Amniotic epithelial cell (primary cell): ENCODE data around the gene COL6A2.
"Not testable (repeated sequence)": the region's sequence is repeated elsewhere in the genome, so short reads cannot be mapped to it uniquely, and the experiment has no call there.

Experiments
- DNase-seq: peaks from one replicate; pipeline ENCODE4 v3.0.0-alpha.2; 2010; ENCODE audit warnings: low read depth

COL6A2 gene

DNA sequence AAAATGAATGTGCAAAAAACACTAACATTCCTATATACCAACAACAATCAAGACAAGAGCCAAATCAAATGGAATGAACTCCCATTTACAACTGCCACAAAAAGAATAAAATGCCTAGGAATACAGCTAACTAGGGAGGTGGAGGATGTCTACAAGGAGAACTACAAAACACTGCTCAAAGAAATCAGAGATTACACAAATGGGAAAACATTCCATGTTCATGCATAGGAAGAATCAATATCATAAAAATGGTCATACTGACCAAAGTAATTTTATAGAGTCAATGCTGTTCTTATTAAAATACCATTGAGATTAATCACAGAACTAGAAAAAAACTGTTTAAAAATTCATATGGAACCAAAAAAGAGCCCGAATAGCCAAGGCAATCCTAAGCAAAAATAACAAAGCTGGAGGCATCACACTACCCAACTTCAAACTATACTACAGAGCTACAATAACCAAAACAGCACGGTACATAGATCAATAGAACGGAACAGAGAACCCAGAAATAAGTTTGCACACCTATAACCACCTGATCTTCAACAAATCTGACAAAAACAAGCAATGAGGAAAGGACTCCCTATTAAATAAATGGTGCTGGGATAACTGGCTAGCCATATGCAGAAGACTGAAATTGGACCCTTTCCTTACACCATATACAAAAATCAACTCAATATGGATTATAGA, 78.7 kb downstream of the COL6A2 start:
- DNase-seq: not testable (repeated sequence)

DNA sequence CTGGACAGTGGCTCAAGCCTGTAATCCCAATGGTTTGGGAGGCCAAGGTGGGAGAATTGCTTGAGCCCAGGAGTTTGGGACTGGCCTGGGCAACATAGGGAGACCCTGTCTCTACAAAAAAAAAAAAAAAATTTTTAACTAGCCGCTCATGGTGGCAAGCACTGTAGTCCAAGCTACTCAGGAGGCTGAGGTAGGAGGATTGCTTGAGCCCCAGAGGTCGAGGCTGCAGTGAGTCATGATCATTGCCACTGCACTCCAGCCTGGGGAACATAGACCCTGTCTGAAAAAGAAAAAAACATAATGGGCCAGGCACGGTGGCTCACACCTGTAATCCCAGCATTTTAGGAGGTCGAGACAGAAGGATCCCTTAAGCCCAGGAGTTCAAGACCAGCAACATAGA, 81.0 kb downstream of the COL6A2 start:
- DNase-seq: no peak
